Caco-2 (cell line): ENCODE measurements around the gene MLXIP. TPM values are rescaled to one million over a fixed set of nuclear protein-coding genes. Genes with fewer than 3 reads are reported as not detected.

Experiments
- BruUV-seq: library from RNA; stranded (reverse); fragments of 400-500 nt; replicated peaks from 2 replicates; lab custom pipeline; 2021; lab: Mats Ljungman, UMichigan
- CTCF ChIA-PET: fragments of 300-600 bp; sonication (Branson Sonifier 250); formaldehyde crosslinking; loops from one replicate; lab custom pipeline; 2022; ENCODE audit warnings: antibody characterized with exemption; lab: Charles Lee
- POLR2A ChIA-PET: fragments of 300-600 bp; sonication (Branson Sonifier 250); formaldehyde crosslinking; loops from one replicate; lab custom pipeline; 2022; ENCODE audit warnings: antibody characterized with exemption; lab: Charles Lee
- DNase-seq, 2 experiments: peaks; one replicate each; pipeline versions ENCODE4 v3.0.0 to v3.0.0-alpha.2; 2020 to 2022
- H3K27me3 ChIP-seq: replicated peaks from 2 replicates; pipeline ENCODE4 v1.6.0; 2011; ENCODE audit warnings: low read length; ENCODE audit not compliant: control insufficient read depth, insufficient read depth
- H3K36me3 ChIP-seq: 2 replicates; pipeline ENCODE4 v1.5.1; 2011; ENCODE audit warnings: low read length; ENCODE audit not compliant: control insufficient read depth, insufficient read depth
- H3K4me1 ChIP-seq: fragments of 250-450 bp; sonication (Bioruptor Pico); 2 replicates; pipeline ENCODE4 v1.5.1; 2020; ENCODE audit warnings: mild to moderate bottlenecking
- H3K4me3 ChIP-seq: 2 replicates; pipeline ENCODE4 v1.5.1; 2011; ENCODE audit warnings: low read depth, mild to moderate bottlenecking, control low read depth, low read length
- H3K9me3 ChIP-seq: fragments of 250-450 bp; sonication (Bioruptor Pico); 2 replicates; pipeline ENCODE4 v1.5.1; 2020; ENCODE audit warnings: mild to moderate bottlenecking, moderate library complexity
- H3K27ac Mint-ChIP-seq: one replicate; pipeline ENCODE4 v1.8.0; 2022; ENCODE audit warnings: mixed read lengths; ENCODE audit not compliant: unreplicated experiment
- H3K27me3 Mint-ChIP-seq: one replicate; pipeline ENCODE4 v1.8.0; 2022; ENCODE audit warnings: mixed read lengths; ENCODE audit not compliant: insufficient read depth, unreplicated experiment
- H3K36me3 Mint-ChIP-seq: one replicate; pipeline ENCODE4 v1.8.0; 2022; ENCODE audit warnings: mild to moderate bottlenecking, mixed read lengths; ENCODE audit not compliant: insufficient read depth, unreplicated experiment
- H3K4me1 Mint-ChIP-seq: one replicate; pipeline ENCODE4 v1.8.0; 2022; ENCODE audit warnings: low read depth, mixed read lengths; ENCODE audit not compliant: unreplicated experiment
- H3K4me3 Mint-ChIP-seq: one replicate; pipeline ENCODE4 v1.8.0; 2022; ENCODE audit warnings: mild to moderate bottlenecking, moderate library complexity, mixed read lengths; ENCODE audit not compliant: unreplicated experiment
- H3K9me3 Mint-ChIP-seq: one replicate; pipeline ENCODE4 v1.8.0; 2022; ENCODE audit warnings: mixed read lengths; ENCODE audit not compliant: unreplicated experiment
- intact Hi-C: fragments of 100-400 bp; cut with micrococcal nuclease; formaldehyde crosslinking; loops from one replicate; pipeline ENCODE4 v1.10.0; 2022; ENCODE audit not compliant: unreplicated experiment
- total RNA-seq: library from RNA; stranded (reverse); gene quantifications from 2 replicates; pipeline ENCODE4 v1.2.3, GENCODE V29; 2022
- TF ChIP-seq, protein P1 (sequence below), 2 experiments: fragments of 200-600 bp in 1 of 2; IDR thresholded peaks; 1 replicate in 1 of 2; 2 replicates in 1 of 2; pipeline versions ENCODE4 v1.5.1 to v1.8.0; 2011 to 2022; ENCODE audit warnings: antibody characterized with exemption in 1 of 2, control low read depth in 1 of 2, inconsistent platforms in 1 of 2, low read depth in 1 of 2, low read length in 1 of 2, mild to moderate bottlenecking in 1 of 2, moderate library complexity in 1 of 2; ENCODE audit not compliant: insufficient read depth in 1 of 2, severe bottlenecking in 1 of 2, unreplicated experiment in 1 of 2

The MLXIP gene
- total RNA-seq, 1 experiment from 2014 or later: 54.5 TPM

- no peaks in the 10 kb centered on the region for H3K36me3 Mint-ChIP-seq
- ChIA-PET CTCF (interaction anchor here (0.6 to 1.0 kb wide), 3 partner anchors 31 to 81 kb away, joined by 3 to 8 read pairs (median 3); partner anchors contain the start of gene MLXIP), POLR2A (interaction anchor here (0.5 kb wide), 1 partner anchor 34 kb away, joined by 8 read pairs; no protein-coding TSS in a partner anchor)
- intact Hi-C loops: loop anchor here (1.0 kb wide), 1 partner anchor 31 kb away; no protein-coding TSS in a partner anchor
- peak in 1 of 2 experiments; percentile 25 for DNase-seq
- no TSS peak for BruUV-seq
- no peak overlapping the region for H3K27ac Mint-ChIP-seq
- Histone ChIP-seq H3K9me3 (no peaks in the 10 kb centered on the region), H3K36me3 (no peaks in the 10 kb centered on the region), H3K27me3 (no peaks in the 10 kb centered on the region), H3K4me3 (no peak overlapping the region), H3K4me1 (no peaks in the 10 kb centered on the region)
- no peak overlapping the region for H3K4me3 Mint-ChIP-seq
- H3K27me3 Mint-ChIP-seq: no peaks in the 10 kb centered on the region
- no peaks in the 10 kb centered on the region for H3K4me1 Mint-ChIP-seq
- TF ChIP-seq, protein P1, sequence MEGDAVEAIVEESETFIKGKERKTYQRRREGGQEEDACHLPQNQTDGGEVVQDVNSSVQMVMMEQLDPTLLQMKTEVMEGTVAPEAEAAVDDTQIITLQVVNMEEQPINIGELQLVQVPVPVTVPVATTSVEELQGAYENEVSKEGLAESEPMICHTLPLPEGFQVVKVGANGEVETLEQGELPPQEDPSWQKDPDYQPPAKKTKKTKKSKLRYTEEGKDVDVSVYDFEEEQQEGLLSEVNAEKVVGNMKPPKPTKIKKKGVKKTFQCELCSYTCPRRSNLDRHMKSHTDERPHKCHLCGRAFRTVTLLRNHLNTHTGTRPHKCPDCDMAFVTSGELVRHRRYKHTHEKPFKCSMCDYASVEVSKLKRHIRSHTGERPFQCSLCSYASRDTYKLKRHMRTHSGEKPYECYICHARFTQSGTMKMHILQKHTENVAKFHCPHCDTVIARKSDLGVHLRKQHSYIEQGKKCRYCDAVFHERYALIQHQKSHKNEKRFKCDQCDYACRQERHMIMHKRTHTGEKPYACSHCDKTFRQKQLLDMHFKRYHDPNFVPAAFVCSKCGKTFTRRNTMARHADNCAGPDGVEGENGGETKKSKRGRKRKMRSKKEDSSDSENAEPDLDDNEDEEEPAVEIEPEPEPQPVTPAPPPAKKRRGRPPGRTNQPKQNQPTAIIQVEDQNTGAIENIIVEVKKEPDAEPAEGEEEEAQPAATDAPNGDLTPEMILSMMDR (IDR thresholded peaks at IDR 0.05; ENCODE audit: insufficient read depth in 1 of 2, low read depth in 1 of 2, low read length in 1 of 2, severe bottlenecking in 1 of 2, unreplicated experiment in 1 of 2): peak; percentile 25 to 31
- no peaks in the 10 kb centered on the region for H3K9me3 Mint-ChIP-seq
Observed at GRCh38 chr12:122159882-122160281, 81.3 kb downstream of the MLXIP start.

DNA sequence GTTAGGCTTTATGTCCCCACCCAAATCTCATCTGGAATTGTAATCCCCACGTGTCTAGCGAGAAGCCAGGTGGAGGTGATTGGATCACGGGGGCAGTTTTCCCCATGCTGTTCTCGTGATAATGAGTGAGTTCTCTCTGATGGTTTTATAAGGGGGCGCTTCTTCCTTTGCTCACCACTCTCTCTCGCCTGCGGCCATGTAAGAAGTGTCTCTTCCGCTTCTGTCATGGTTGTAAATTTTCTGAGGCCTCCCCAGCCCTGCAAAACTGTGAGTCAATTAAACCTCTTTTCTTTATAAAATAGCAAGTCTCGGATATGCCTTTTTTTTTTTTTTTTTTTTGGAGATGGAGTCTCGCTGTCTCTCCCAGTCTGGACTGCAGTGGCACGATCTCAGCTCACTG, 82.2 kb downstream of the MLXIP start:
- H3K4me3 Mint-ChIP-seq: no peak overlapping the region
- no peaks in the 10 kb centered on the region for H3K4me1 Mint-ChIP-seq
- Histone ChIP-seq H3K4me1 (no peaks in the 10 kb centered on the region), H3K9me3 (no peaks in the 10 kb centered on the region), H3K27me3 (no peaks in the 10 kb centered on the region), H3K36me3 (no peaks in the 10 kb centered on the region), H3K4me3 (no peak overlapping the region)
- no peaks in the 10 kb centered on the region for H3K27me3 Mint-ChIP-seq
- no peaks in the 10 kb centered on the region for H3K36me3 Mint-ChIP-seq
- H3K9me3 Mint-ChIP-seq: no peaks in the 10 kb centered on the region
- intact Hi-C loops: loop anchor here (1.0 kb wide), 1 partner anchor 31 kb away; no protein-coding TSS in a partner anchor
- H3K27ac Mint-ChIP-seq: no peak overlapping the region
- BruUV-seq: no TSS peak
- ChIA-PET CTCF (no interaction called here), POLR2A (no interaction called here)
- TF ChIP-seq, protein P1 (IDR thresholded peaks at IDR 0.05; ENCODE audit: insufficient read depth in 1 of 2, low read depth in 1 of 2, low read length in 1 of 2, severe bottlenecking in 1 of 2, unreplicated experiment in 1 of 2): no peak
- DNase-seq: no peak

DNA sequence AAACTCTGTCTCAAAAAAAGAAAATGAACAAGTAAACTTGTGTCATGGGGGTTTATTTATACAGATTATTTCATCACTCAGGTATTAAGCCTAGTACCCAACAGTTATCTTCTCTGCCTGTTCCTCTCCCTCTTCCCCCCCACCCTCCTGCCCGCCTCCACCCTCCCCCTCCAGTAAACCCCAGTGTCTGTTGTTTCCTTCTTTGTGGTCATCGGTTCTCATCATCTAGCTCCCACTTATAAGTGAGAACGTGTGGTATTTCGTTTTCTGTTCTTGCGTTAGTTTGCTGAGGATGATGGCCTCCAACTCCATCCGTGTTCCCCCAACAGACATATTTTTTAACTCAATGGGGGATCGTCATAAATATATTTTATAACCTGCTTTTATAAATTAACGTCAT, 83.1 kb downstream of the MLXIP start:
- intact Hi-C loops: no loop called here
- POLR2A ChIA-PET: no interaction called here

More for the DNA sequence above, 83.1 kb downstream of the MLXIP start:
- no TSS peak for BruUV-seq
- DNase-seq: no peak
- TF ChIP-seq, protein P1 (IDR thresholded peaks at IDR 0.05; ENCODE audit: insufficient read depth in 1 of 2, low read depth in 1 of 2, low read length in 1 of 2, severe bottlenecking in 1 of 2, unreplicated experiment in 1 of 2): no peak
- H3K4me1 Mint-ChIP-seq: no peaks in the 10 kb centered on the region
- Histone ChIP-seq H3K4me3 (no peak overlapping the region), H3K36me3 (no peaks in the 10 kb centered on the region), H3K9me3 (no peaks in the 10 kb centered on the region), H3K27me3 (no peaks in the 10 kb centered on the region), H3K4me1 (no peaks in the 10 kb centered on the region)
- no peaks in the 10 kb centered on the region for H3K9me3 Mint-ChIP-seq
- H3K27me3 Mint-ChIP-seq: no peaks in the 10 kb centered on the region
- CTCF ChIA-PET: interaction anchor here (0.7 kb wide), 1 partner anchor 31 kb away, joined by 3 read pairs; no protein-coding TSS in a partner anchor
- H3K27ac Mint-ChIP-seq: no peak overlapping the region
- no peaks in the 10 kb centered on the region for H3K36me3 Mint-ChIP-seq
- H3K4me3 Mint-ChIP-seq: no peak overlapping the region
